GF-D8 (cell line): Measurements from ENCODE around the gene CUL7.
"Not testable (repeated sequence)": the region's sequence is repeated elsewhere in the genome, so short reads cannot be mapped to it uniquely, and the experiment has no call there.

Source experiments
- DNase-seq: peaks from one replicate; lab custom pipeline; 2025; lab: John Stamatoyannopoulos, UW

The CUL7 gene

GRCh38 chr6:43045371-43045930 is 8.2 kb downstream of the CUL7 start:
- no peak for DNase-seq

- DNase-seq: no peak
Observed at GRCh38 chr6:43043310-43043709, 10.3 kb downstream of the CUL7 start.

GRCh38 chr6:43041475-43041874 is 12.2 kb downstream of the CUL7 start:
- not testable (repeated sequence) for DNase-seq

GRCh38 chr6:43040542-43041257 is 13.0 kb downstream of the CUL7 start:
- no peak for DNase-seq

- no peak for DNase-seq
Observed at GRCh38 chr6:43038727-43039126, 14.9 kb downstream of the CUL7 start.

GRCh38 chr6:43037706-43038105 is 15.9 kb downstream of the CUL7 start:
- no peak for DNase-seq

- no peak for DNase-seq
Observed at GRCh38 chr6:43037197-43037596, 16.5 kb downstream of the CUL7 start.

- DNase-seq: no peak
Observed at GRCh38 chr6:43036712-43037111, 16.9 kb downstream of the CUL7 start.

- DNase-seq: no peak
Observed at GRCh38 chr6:43035495-43036194, 18.0 kb downstream of the CUL7 start.

GRCh38 chr6:43034190-43034525 is 19.5 kb downstream of the CUL7 start:
- DNase-seq: no peak

GRCh38 chr6:43033496-43034189 is 20.0 kb downstream of the CUL7 start:
- no peak for DNase-seq

GRCh38 chr6:43032326-43032725 is 21.3 kb downstream of the CUL7 start:
- DNase-seq: no peak

- no peak for DNase-seq
Observed at GRCh38 chr6:43029120-43029519, 24.5 kb downstream of the CUL7 start.

GRCh38 chr6:43026365-43026764 is 27.3 kb downstream of the CUL7 start:
- no peak for DNase-seq

- no peak for DNase-seq
Observed at GRCh38 chr6:43024436-43024835, 29.2 kb downstream of the CUL7 start.

- peak; percentile 21 for DNase-seq
Observed at GRCh38 chr6:43021270-43022047, 32.2 kb downstream of the CUL7 start, which contains the start of gene RRP36. TSS of gene RRP36 (plus strand) at chr6:43021623. CDS start at chr6:43021655, 32 bp downstream.

GRCh38 chr6:43020847-43021246 is 32.8 kb downstream of the CUL7 start:
- DNase-seq: no peak

- no peak for DNase-seq
Observed at GRCh38 chr6:43020052-43020705, 33.5 kb downstream of the CUL7 start.

GRCh38 chr6:43019152-43019551 is 34.5 kb downstream of the CUL7 start:
- no peak for DNase-seq

GRCh38 chr6:43016943-43017334 is 36.7 kb downstream of the CUL7 start:
- no peak for DNase-seq

GRCh38 chr6:43016176-43016942 is 37.3 kb downstream of the CUL7 start:
- DNase-seq: no peak
